SK-N-SH (cell line): Measurements from ENCODE around the gene NPRL2. TPM values are rescaled to one million over a fixed set of nuclear protein-coding genes. Genes with fewer than 3 reads are reported as not detected.
A peak's percentile ranks its signal among the peaks of the same experiment; 100 is the strongest.

Experiments
- CTCF ChIA-PET: fragments of 300-600, 350-600 bp; formaldehyde crosslinking; extraction: SDS; loops from one replicate; lab custom pipeline; 2021; lab: Yijun Ruan, JAX
- POLR2A ChIA-PET: fragments of 350-600 bp; sonication (Branson Sonifier 250); formaldehyde crosslinking; extraction: SDS; loops from one replicate; lab custom pipeline; 2020; ENCODE audit warnings: antibody characterized with exemption, inconsistent platforms; lab: Yijun Ruan, JAX
- DNase-seq: peaks from one replicate; pipeline ENCODE4 v3.0.0; 2012
- H2AFZ ChIP-seq: fragments of 200-600 bp; sonication (generic); 2 replicates; pipeline ENCODE4 v1.8.1; 2016; ENCODE audit warnings: antibody characterized with exemption, mild to moderate bottlenecking, low read depth
- H3F3A ChIP-seq: fragments of 200-600 bp; sonication (generic); replicated peaks from 2 replicates; pipeline ENCODE3; 2016; ENCODE audit warnings: antibody characterized with exemption, mild to moderate bottlenecking; ENCODE audit not compliant: insufficient read depth
- H3K27ac ChIP-seq, 2 experiments: fragments of 200-500 bp in 1 of 2; fragments of 200-600 bp in 1 of 2; sonication (Bioruptor generic) in 1 of 2; sonication (generic), shearing (Covaris generic) in 1 of 2; 2 replicates each; pipeline versions ENCODE4 v1.5.1 to v1.6.1; 2014 to 2016; ENCODE audit warnings: low read depth in 2 of 2, inconsistent platforms in 1 of 2, low read length in 1 of 2, mild to moderate bottlenecking in 1 of 2, mixed read lengths in 1 of 2
- H3K27me3 ChIP-seq: fragments of 200-600 bp; sonication (generic), shearing (Covaris generic); 2 replicates; pipeline ENCODE4 v1.6.1; 2016; ENCODE audit warnings: mixed run types; ENCODE audit not compliant: insufficient read depth
- H3K36me3 ChIP-seq, 2 experiments: fragments of 200-500 bp in 1 of 2; fragments of 200-600 bp in 1 of 2; sonication (Bioruptor generic) in 1 of 2; sonication (generic) in 1 of 2; replicated peaks in 1 of 2; 2 replicates each; pipeline versions ENCODE3 to v1.5.1; 2014 to 2016; ENCODE audit warnings: low read length in 1 of 2, mild to moderate bottlenecking in 1 of 2; ENCODE audit not compliant: insufficient read depth in 2 of 2, control insufficient read depth in 1 of 2
- H3K4me1 ChIP-seq, 2 experiments: fragments of 200-500 bp in 1 of 2; fragments of 200-600 bp in 1 of 2; sonication (Bioruptor generic) in 1 of 2; sonication (generic), shearing (Covaris generic) in 1 of 2; 2 replicates each; pipeline versions ENCODE4 v1.5.1 to v1.6.1; 2014 to 2016; ENCODE audit warnings: low read depth in 1 of 2, low read length in 1 of 2, mixed run types in 1 of 2; ENCODE audit not compliant: insufficient read depth in 2 of 2, control insufficient read depth in 1 of 2
- H3K4me2 ChIP-seq: fragments of 200-600 bp; sonication (generic), shearing (Covaris generic); 2 replicates; pipeline ENCODE4 v1.6.1; 2017; ENCODE audit warnings: mixed run types
- H3K4me3 ChIP-seq, 2 experiments: fragments of 200-500 bp in 1 of 2; fragments of 200-600 bp in 1 of 2; sonication (Bioruptor generic) in 1 of 2; sonication (generic), shearing (Covaris generic) in 1 of 2; 2 replicates each; pipeline versions ENCODE4 v1.5.1 to v1.8.1; 2014 to 2016; ENCODE audit warnings: low read depth in 2 of 2, inconsistent platforms in 1 of 2, low read length in 1 of 2, mild to moderate bottlenecking in 1 of 2, mixed read lengths in 1 of 2, moderate library complexity in 1 of 2
- H3K79me2 ChIP-seq: fragments of 200-600 bp; sonication (generic); 2 replicates; pipeline ENCODE4 v1.8.1; 2017; ENCODE audit warnings: mild to moderate bottlenecking; ENCODE audit not compliant: insufficient read depth
- H3K9ac ChIP-seq: fragments of 200-600 bp; sonication (generic); 2 replicates; pipeline ENCODE4 v1.6.1; 2017; ENCODE audit warnings: mixed run types
- H3K9me2 ChIP-seq: fragments of 200-600 bp; sonication (generic); 2 replicates; pipeline ENCODE4 v1.6.1; 2017; ENCODE audit warnings: mixed run types
- H3K9me3 ChIP-seq: fragments of 200-600 bp; sonication (generic); 2 replicates; pipeline ENCODE4 v1.6.1; 2017; ENCODE audit warnings: mixed run types, mild to moderate bottlenecking, moderate library complexity
- H4K20me1 ChIP-seq: fragments of 200-600 bp; sonication (generic); 2 replicates; pipeline ENCODE4 v1.6.1; 2017; ENCODE audit warnings: mild to moderate bottlenecking, mixed run types; ENCODE audit not compliant: insufficient read depth
- CTCF ChIP-seq: fragments of 200-600 bp; sonication (generic); IDR thresholded peaks from 2 replicates; pipeline ENCODE4 v1.6.1; 2017; ENCODE audit warnings: antibody characterized with exemption, mild to moderate bottlenecking, moderate library complexity
- FOSL2 ChIP-seq: IDR thresholded peaks from 2 replicates; pipeline ENCODE4 v1.4.0; 2012; ENCODE audit warnings: low read depth, mild to moderate bottlenecking, moderate library complexity, borderline replicate concordance
- FOXJ3 ChIP-seq: sonication (generic); formaldehyde crosslinking; IDR thresholded peaks from 2 replicates; pipeline ENCODE4 v1.5.1; 2020; ENCODE audit warnings: mild to moderate bottlenecking, missing genetic modification reagents
- FOXM1 ChIP-seq: IDR thresholded peaks from 2 replicates; pipeline ENCODE4 v1.4.0; 2012; ENCODE audit warnings: low read depth, mild to moderate bottlenecking
- JUND ChIP-seq: IDR thresholded peaks from 2 replicates; pipeline ENCODE4 v1.4.0; 2012
- POLR2AphosphoS5 ChIP-seq: IDR thresholded peaks from 2 replicates; pipeline ENCODE4 v1.6.1; 2012; ENCODE audit warnings: low read depth, low read length
- RFX5 ChIP-seq: IDR thresholded peaks from 2 replicates; pipeline ENCODE4 v1.6.1; 2012; ENCODE audit warnings: mild to moderate bottlenecking, improper control_type of control experiment, low read length
- WGBS: methylation state at CpG from one replicate; pipeline ENCODE4 v1.1.6; 2017; ENCODE audit warnings: low lambda C conversion rate; 5-methylcytosine and 5-hydroxymethylcytosine counted together
- polyA plus RNA-seq, 3 experiments: library from polyadenylated mRNA; depleted of rRNA; stranded (reverse); fragments of >200 nt; gene quantifications; 2 replicates each; pipeline ENCODE4 v1.2.3, GENCODE V29; 2012

The NPRL2 gene
- polyA plus RNA-seq, 1 of the 3 experiments (the other 2 are of a cell fraction), result 43.6 TPM

GRCh38 chr3:50393061-50393460 lies 42.5 kb upstream of the NPRL2 start:
- Histone ChIP-seq H3K27me3 (no peaks in the 10 kb centered on the region), H3K9me2 (no peaks in the 10 kb centered on the region), H3K4me2 (no peak overlapping the region), H3K4me3 (no peak overlapping the region), H2AFZ (no peak overlapping the region), H3K4me1 (peaks cover 0 to 95% of the 10 kb centered on the region in 2 experiments; a peak in 2 of 4 replicates), H3K27ac (peak overlapping the region in 1 of 2 experiments; percentile 100; a peak in 2 of 4 replicates), H3K9me3 (no peaks in the 10 kb centered on the region), H3K36me3 (no peaks in the 10 kb centered on the region), H3K9ac (no peak overlapping the region), H4K20me1 (no peaks in the 10 kb centered on the region), H3K79me2 (no peaks in the 10 kb centered on the region), H3F3A (no peaks in the 10 kb centered on the region)
- POLR2A ChIA-PET, result interaction anchor here (1.0 kb wide), 1 partner anchor 12 kb away, joined by 3 read pairs; no protein-coding TSS in a partner anchor
- TF ChIP-seq POLR2AphosphoS5 (no peak), RFX5 (no peak), JUND (no peak), CTCF (no peak), FOXM1 (no peak), FOXJ3 (CRISPR knock-in tag) (no peak)
- WGBS, result 51% methylated on average over 5 of the region's 5 CpGs
- no peak for DNase-seq
- CTCF ChIA-PET, result interaction anchor here (0.9 to 11.5 kb wide), 9 partner anchors 13 to 150 kb away, joined by 3 to 128 read pairs (median 15); no protein-coding TSS in a partner anchor

- ChIA-PET CTCF (interaction anchor here (0.6 to 11.5 kb wide), 12 partner anchors 12 to 525 kb away, joined by 3 to 128 read pairs (median 18); no protein-coding TSS in a partner anchor), POLR2A (interaction anchor here (1.8 to 2.1 kb wide), 3 partner anchors 39 to 41 kb away, joined by 6 to 14 read pairs (median 11); partner anchors contain the start of genes CYB561D2 and NPRL2)
- peaks cover 0 to 95% of the 10 kb centered on the region in 2 experiments; a peak in 2 of 4 replicates for H3K4me1 ChIP-seq
- no peak for DNase-seq
- no peaks in the 10 kb centered on the region for H4K20me1 ChIP-seq
- no peak overlapping the region for H2AFZ ChIP-seq
- no CpG with 5 or more reads among the region's 5 CpGs for WGBS
- H3K4me2 ChIP-seq, result no peak overlapping the region
- no peaks in the 10 kb centered on the region for H3K36me3 ChIP-seq
- no peaks in the 10 kb centered on the region for H3K79me2 ChIP-seq
- H3K9me3 ChIP-seq, result no peaks in the 10 kb centered on the region
- no peak overlapping the region for H3K4me3 ChIP-seq
- no peaks in the 10 kb centered on the region for H3F3A ChIP-seq
- no peaks in the 10 kb centered on the region for H3K9me2 ChIP-seq
- no peak overlapping the region for H3K9ac ChIP-seq
- TF ChIP-seq FOSL2, result no peak
- peak overlapping the region in 1 of 2 experiments; percentile 100; a peak in 2 of 4 replicates for H3K27ac ChIP-seq
- H3K27me3 ChIP-seq, result no peaks in the 10 kb centered on the region
Observed at GRCh38 chr3:50392101-50392715, 41.6 kb upstream of the NPRL2 start.
